HG02981 (cell line): Measurements from ENCODE around the gene AKAP13.

ENCODE experiments used
- ATAC-seq: cut with Tn5 transposase; IDR thresholded peaks from one replicate; pipeline ENCODE4 v1.9.1; 2021; ENCODE audit warnings: mild to moderate bottlenecking, moderate library complexity; ENCODE audit not compliant: unreplicated experiment

The AKAP13 gene

GRCh38 chr15:85386261-85386660 lies 5.9 kb downstream of the AKAP13 start:
- no peak for ATAC-seq

GRCh38 chr15:85388566-85389305 lies 8.3 kb downstream of the AKAP13 start:
- ATAC-seq: no peak

GRCh38 chr15:85389306-85389650 lies 8.9 kb downstream of the AKAP13 start:
- ATAC-seq: no peak

DNA sequence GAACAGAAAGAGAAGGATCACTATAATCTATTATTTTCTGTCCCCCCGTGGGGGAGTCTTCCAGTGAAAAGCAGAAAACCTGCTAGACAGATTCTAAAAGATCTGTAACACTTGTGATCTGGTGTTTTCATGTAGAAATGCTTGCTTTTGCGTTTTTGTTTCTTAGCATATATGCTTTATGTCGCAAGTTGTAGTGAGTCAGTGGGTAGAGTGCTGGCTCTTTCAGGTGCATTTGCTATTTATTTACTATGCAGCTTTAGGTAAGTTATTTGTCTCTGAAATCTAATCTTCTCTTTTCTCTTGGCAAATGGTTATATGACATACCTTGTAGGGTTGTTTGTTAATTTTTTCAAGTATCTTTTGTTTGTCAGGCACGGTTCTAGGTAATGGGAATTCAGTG lies 9.4 kb downstream of the AKAP13 start:
- ATAC-seq: no peak

- no peak for ATAC-seq
Observed at GRCh38 chr15:85393210-85393609, 12.8 kb downstream of the AKAP13 start.

DNA sequence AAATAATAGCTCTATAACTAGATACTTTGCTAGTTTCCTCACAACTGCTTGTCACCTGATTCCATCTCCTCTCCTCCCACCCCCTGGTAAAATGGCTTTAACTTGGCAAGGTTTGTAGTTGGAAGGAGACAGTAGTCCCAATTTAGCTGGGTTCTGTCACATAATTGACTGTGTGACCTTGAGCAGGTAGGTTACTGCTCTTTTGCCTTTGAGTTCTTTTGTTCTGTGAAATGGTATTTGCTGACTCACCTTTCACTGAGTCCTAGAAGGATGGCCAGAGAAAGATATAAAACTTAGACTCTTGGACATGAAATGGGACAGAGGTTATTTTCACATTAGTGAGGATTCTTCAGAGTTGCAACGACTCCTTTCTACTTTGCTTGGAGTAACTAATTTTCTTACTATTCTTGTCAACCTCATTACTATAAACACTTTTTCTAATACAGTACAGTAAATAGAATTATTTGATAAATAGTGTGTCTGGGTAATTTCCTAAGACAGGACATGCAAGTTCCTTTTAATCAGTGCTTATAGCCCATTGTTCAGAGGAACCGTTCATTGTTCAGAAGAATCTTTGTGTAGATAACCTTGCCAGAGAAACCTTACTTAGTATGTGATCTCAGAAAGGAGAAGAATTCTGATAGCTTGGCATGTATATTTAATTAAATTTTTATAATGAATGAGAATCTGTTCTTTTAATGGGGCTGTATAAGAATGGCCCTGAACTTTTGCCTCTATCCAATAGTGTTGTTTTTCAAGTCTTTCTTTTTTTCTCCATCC lies 14.3 kb downstream of the AKAP13 start:
- ATAC-seq: no peak

GRCh38 chr15:85396554-85396953 lies 16.2 kb downstream of the AKAP13 start:
- ATAC-seq: no peak

GRCh38 chr15:85397151-85397550 lies 16.7 kb downstream of the AKAP13 start:
- no peak for ATAC-seq

- ATAC-seq: no peak
Observed at GRCh38 chr15:85397926-85398325, 17.5 kb downstream of the AKAP13 start.

- no peak for ATAC-seq
Observed at GRCh38 chr15:85398822-85399221, 18.4 kb downstream of the AKAP13 start.

- no peak for ATAC-seq
Observed at GRCh38 chr15:85399627-85400026, 19.2 kb downstream of the AKAP13 start.

DNA sequence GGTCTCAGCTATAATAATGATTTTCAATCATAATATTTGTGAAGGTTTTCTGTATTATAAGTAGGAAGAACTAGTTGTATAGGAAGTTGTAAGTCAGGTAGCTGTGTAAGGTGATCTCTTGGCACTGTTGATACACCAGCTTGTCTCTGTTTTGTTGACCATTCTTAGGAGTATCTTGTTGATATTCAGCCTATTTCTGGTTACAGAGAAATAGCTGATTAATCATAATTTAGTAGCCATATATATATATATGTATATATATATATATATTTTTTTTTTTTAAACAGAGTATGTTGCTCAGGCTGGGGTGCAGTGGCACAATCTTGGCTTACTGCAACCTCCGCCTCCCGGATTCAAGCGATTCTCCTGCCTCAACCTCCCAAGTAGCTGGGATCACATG lies 20.2 kb downstream of the AKAP13 start:
- ATAC-seq: no peak

DNA sequence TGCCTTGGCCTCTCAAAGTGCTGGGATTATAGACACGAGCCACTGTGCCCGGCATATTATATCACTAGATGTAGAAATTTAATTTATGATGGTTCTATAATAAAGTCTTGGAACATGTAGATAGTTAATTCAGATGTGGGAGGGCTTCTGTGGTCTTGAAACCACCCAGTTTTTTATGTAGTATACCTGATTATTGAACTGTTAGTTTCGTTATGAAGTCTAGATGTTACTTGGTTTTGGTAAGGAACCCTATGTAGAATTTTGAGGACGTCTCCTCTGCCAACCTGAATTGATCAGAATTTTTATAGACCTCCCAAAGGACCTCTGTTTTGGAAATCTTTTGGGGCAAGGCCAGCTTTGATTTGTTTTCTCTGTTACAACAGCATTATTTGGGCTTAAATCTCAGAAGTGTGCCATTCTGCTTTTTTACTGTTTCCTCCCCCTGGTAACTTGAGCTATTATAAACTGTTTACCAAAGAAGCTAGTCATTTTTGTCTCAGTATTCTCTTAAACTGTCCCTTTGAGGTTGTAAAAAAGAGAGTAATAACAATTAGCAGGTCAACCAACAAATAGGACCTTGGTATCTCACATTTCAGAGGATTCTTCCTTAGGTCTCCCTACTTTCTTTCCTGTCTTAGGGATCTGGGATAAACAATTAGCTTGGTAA lies 20.8 kb downstream of the AKAP13 start:
- ATAC-seq: peak; percentile 77

DNA sequence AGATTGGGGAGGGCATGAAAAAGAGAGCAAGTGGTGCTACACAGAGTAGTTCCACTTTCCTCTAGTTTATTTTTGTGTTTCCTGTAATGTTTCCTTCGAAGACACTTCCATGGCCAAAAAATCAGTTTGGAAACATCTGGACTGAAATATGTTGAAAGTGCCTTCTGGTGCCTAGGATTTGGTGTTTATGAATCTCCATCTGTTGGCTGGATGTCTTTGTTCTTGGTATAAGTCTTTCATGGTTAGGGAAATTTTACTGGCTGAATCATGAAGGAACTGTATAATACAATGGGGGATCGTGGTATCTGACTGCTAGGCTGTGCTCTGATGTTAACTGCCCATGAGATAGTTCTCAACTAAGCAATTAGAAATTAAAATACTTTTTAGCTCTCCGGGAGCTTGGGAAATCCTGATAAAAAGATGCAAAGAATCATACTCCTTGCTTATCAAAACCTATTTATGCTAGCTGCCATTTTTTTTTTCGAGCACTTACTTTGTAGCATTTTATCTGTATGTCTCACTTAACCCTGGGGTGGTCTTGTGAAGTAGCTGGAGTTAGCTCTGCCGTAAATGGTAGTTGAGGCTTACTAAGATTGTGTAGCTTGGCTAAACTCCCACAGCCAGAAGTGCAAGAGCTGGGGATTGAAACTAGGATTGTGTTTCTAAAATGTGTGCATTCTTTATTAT lies 21.9 kb downstream of the AKAP13 start:
- no peak for ATAC-seq

DNA sequence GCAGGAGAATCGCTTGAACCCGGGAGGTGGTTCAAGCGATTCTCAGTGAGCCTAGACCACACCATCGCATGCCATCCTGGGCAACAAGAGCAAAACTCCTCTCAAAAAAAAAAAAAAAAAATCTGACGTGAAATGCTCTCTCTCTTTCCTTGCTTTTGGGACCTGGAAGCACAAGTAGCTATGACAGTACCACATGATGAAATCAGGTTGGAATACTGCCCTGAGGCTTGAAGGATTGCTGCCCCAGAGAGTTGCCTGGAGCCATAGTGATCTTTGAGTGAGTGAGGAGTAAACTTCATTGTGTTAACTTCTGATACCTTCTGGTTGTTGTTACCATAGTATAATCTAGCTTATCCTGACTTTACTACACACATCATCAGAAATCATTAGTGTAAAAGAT lies 23.3 kb downstream of the AKAP13 start:
- ATAC-seq: no peak

- ATAC-seq: no peak
Observed at GRCh38 chr15:85404176-85404917, 23.9 kb downstream of the AKAP13 start.

DNA sequence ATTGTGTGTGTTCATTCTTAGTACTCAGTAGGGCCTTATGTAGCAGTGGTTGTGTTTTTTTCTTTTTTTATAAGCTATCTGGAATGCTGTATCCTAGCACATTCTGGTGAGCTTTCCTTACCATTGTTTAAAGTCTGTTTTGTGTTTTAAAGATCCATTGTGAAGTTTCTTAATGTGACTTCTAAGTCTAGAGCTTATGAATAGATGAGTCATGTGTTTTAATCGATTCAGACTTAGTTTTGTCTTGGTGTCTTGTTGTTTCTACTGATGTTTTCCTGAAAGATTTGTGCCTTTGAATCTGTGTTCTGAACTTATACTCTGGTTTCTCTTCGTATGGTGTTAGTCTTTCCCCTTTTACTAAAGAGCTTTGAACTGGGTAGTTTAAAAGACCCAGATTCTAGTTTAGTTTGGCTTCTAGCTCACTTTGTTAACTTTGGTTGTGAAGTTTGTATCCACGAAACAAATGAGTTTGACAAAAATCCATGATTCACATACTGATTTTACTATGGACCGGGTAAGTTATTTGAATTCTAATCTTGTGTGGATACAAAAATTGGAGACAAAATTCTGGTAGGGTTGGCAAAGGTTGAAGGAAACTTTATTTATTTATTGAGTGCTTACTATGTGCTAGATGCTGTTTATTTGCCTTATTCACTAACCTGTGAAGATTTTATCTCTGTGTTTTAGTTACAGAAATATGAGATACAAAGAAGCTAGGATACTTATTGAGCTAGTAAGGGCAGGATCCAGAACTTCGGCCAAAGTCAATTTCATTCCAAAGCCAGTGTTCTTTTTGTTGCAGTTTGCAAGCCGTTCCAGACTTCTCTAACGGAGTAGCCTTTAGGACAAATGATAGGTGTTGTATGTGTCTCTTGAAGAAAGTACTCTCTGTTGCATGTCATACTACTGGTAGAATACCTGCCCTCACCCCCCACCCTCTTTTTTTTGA lies 24.8 kb downstream of the AKAP13 start:
- ATAC-seq: no peak

GRCh38 chr15:85406916-85407315 lies 26.5 kb downstream of the AKAP13 start:
- no peak for ATAC-seq

- ATAC-seq: peak; percentile 36
Observed at GRCh38 chr15:85407421-85408269, 27.2 kb downstream of the AKAP13 start.
